Measurements from ENCODE around the gene SCYL1.

Gene SCYL1

GRCh38 chr11:65572356-65573051 is 47.6 kb downstream of the SCYL1 start, which contains the start of gene FAM89B:
TSS of gene FAM89B (plus strand) at chr11:65572538. CDS start at chr11:65572670, 132 bp downstream.
- peak in 1 of 2 experiments; percentile 31 for DNase-seq

GRCh38 chr11:65573391-65574079 is 48.7 kb downstream of the SCYL1 start:
- no peak for DNase-seq

DNA sequence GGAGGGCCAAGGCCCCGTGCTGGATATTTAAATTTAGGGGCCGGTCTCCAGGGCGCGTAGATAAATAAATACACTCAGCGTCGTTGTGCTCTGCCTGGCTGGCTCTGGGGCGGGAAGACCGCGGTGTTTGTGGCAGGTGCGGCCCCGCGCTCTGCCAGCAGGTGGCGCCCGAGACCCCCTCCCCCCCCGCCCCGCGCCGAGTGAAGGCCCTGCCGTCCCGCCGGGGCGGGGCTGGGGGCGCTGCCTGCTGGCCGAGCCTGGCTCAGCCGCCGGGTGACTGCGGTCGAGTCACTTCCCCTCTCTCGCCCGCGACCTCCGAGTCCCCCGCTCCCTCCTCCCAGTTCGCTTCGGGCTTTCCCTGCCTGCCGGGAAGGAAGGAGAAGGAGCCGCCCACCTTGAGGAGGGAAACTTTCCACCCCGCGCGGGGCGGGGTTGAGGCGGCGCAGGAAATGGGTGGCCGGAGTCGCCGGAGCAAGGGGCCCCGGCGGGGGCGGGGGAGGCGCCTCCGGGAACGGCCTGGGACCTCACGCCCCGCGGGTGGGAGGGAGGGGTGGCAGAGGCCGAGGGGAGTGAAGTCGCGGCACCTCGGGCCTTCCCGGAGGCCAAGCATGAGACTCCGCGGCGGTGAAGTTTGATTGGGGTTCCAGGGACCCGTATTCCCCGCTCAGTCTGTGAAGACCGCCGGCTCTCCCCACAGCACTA is 49.4 kb downstream of the SCYL1 start:
- DNase-seq: peak; percentile 47 to 48

- no peak for DNase-seq
Measured at GRCh38 chr11:65574811-65575567, 50.1 kb downstream of the SCYL1 start.

DNA sequence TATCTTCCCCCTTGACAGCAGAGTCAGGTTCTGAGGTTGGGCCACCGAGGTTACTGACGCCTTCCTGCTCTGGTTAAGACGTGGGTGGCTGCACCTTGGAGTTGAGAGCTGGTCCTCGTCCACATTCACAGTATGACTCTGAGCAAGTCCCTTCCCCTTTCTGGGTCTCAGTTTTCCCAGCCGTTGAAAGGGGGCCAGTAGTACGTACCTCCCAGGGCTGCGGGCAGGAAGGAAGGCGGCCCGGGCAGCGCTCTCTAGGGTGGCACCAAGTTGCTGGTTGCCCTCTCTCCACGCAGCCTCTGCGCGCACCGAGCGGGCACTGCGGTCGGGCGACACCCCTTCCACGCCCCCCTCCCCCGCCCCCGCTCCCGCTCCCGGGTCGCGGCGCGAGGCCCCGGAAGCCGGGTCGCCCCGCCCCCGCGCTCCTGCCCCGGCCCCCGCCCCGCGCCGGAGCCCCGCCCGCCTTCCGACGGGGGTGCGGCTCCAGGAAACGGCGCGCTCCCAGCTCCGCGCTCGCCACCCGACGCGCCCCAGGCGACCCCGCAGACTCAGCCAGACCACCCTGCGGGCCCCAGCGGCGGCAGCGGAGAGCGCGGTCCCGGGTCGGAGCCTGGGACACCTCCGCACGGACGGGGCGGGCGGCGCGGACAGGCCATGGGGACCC is 50.8 kb downstream of the SCYL1 start, which contains the start of gene EHBP1L1:
Gene EHBP1L1, plus strand, starts transcription at position 486 of the 664 bp plus-strand sequence. CDS start 250 bp downstream, outside the sequence.
- no peak for DNase-seq

DNA sequence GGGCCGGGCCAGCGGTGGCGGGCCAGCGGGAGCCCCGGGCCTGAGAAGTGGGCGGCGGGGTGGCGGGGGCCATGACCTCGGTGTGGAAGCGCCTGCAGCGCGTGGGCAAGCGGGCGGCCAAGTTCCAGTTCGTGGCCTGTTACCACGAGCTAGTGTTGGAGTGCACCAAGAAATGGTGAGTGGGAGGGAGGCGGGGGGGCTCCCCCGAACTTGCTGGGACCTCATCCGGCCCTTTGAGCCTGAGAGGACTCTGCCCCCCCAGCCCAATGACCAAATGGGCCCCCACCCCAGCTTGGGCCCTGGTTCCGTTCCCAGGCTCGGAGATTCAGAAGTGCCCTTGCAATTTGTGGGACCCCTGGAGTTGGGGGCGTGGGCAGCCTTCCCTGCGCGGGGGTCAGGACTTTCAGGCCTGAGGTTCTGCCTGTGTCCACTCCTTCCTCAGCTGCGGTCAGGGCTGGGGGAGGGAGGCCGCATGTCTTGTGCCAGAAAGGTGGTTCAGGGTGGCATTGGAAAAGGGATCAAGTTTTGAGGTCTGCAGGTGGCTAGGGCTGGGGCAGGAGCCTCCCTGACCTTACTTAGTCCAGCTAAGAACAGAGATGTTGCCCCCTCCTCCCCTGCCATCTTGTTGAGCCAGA is 51.5 kb downstream of the SCYL1 start:
- DNase-seq: no peak

DNA sequence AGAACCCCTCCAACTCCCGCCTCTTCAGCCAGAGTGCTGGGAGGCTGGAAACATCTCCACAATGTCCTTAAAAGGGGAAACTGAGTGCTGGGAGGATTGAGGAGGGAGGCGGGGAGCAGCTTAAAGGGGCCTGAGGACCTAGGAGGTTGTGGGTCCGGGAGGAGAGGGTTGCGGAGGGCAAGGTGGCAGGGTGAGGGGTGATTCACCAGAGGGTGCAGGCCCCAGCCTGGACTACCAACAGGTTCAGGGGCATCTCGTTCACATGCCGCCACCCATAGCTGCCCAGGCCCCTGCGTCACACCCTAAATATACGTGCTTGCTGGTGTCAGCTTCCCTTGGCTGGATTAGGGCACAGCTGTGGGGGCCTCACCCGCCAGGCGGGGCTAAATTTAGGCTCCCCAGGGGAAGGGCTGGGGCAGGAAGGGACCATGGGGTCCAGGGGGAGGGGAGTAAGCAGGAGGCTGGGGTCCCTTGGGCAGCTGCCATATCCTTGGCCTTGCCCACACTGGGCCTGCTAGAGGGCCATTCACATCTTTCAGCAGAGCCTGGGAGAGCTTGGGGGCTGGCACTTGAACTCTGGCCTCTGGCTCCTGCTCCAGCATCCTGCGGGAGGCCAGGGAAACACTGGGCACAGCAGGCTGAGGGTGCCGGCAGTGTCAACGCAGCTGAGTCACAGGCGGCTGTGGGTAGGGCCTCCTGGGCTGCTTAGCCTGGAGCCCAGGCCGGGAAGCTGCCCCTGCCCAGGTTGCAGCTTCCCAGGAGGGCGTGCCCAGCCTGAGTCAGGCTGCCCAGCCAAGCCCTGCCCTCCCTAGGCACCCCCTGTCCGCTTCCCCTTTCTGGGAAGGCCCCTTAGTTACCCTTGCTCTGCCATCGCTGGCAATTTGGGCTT is 52.2 kb downstream of the SCYL1 start:
- no peak for DNase-seq

DNA sequence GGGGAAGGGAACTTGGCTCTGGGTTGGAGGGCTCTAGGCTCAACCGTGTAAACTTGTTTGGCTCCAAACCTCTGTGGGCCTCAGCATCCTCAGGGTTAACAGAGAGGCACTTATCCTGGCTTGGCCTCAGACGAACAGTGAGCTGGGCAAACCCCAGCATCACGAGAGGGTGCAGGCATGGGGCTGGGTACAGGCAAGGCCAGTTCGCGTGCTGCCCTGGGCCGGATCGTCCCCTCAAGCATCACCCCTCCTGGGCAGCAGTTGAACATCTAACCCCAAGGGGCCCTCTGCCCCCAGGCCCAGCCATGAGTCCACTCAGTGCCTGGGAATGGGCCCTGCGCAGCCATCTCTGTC is 52.9 kb downstream of the SCYL1 start:
- DNase-seq: no peak

- DNase-seq: no peak
Measured at GRCh38 chr11:65578134-65578533, 53.3 kb downstream of the SCYL1 start.

DNA sequence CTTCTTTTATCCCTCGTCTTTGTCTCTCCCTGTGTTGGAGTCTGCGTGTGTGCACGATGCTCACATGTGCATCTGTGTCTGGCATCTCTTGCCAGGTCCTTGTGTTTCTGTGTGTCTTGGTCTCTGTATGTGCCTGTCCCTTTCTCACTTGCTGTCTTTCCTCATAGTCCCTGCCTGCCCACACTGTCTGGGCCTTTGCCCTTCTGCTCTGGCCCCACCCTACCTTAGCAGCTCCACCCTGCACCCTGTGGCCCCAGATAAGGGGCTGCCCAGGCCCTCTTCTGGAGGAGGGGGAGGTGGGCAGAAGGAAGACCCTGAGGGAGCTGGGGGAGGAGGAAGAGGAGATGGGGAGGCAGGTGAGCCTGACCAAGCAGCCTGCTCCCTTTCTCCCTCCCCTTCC is 53.8 kb downstream of the SCYL1 start:
- no peak for DNase-seq

DNA sequence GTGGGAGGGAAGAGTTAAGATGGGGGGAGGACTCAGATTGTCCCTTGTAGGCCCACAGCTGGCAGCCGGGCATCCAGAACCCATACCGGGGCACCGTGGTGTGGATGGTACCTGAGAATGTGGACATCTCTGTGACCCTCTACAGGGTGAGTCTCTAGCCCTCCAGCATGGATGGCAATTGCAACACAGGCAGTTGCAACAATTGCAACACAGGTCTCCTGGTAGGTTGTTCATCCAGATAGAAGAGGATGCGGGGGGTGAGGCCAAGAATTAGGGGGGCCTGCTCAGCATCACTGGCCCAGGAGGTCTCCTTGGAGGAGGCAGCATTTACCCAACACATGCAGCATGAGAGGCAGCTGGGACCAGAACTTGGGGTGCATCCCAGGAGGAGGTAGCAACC is 54.4 kb downstream of the SCYL1 start:
- no peak for DNase-seq

- no peak for DNase-seq
Measured at GRCh38 chr11:65580031-65580692, 55.3 kb downstream of the SCYL1 start.

GRCh38 chr11:65580756-65581155 is 55.9 kb downstream of the SCYL1 start:
- DNase-seq: no peak

GRCh38 chr11:65581928-65582327 is 57.0 kb downstream of the SCYL1 start:
- DNase-seq: no peak

DNA sequence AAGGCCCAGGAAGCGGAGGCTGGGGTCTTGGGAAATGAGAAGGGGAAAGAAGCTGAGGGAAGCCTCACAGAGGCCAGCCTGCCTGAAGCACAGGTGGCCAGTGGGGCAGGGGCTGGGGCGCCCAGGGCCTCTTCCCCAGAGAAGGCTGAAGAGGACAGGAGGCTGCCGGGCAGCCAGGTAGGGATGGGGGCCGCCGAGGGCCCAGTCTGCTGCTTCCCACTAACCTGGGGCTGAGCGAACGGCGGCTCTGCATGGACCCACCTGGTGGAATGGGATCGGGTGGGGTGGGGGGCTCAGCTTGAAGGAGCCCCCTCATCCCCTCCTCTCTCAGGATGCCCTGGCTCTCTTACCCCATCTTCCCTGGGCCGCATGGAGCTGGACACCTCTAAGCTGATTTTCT is 58.7 kb downstream of the SCYL1 start:
- no peak for DNase-seq

- DNase-seq: no peak
Measured at GRCh38 chr11:65584106-65584505, 59.2 kb downstream of the SCYL1 start.

DNA sequence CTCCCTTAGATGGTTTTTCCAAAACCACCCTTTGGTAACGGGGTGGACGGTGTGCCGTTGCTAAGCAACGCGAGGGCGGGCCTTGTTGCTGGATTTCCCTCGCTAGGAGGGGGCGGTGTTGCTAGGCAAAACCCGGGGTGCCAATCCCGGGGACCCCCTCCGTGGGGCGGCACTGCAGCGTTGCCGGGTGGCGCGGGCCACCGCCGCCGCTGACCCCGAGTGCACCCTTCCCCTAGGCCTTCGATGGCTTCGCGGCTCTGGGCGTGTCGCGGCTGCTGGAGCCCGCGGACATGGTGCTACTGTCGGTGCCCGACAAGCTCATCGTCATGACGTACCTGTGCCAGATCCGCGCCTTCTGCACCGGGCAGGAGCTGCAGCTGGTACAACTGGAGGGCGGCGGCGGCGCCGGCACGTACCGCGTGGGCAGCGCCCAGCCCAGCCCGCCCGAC is 59.9 kb downstream of the SCYL1 start:
- DNase-seq: no peak

- no peak for DNase-seq
Measured at GRCh38 chr11:65585396-65586246, 60.7 kb downstream of the SCYL1 start.

- DNase-seq: no peak
Measured at GRCh38 chr11:65586247-65586630, 61.4 kb downstream of the SCYL1 start.
